Astrocyte of the hippocampus (primary cell): ENCODE measurements around the gene EXOSC7.
A peak's percentile ranks its signal among the peaks of the same experiment; 100 is the strongest.
"Not testable (repeated sequence)": the region's sequence is repeated elsewhere in the genome, so short reads cannot be mapped to it uniquely, and the experiment has no call there.

Experiments
- DNase-seq: peaks from one replicate; pipeline ENCODE4 v3.0.0; 2011; ENCODE audit warnings: low read depth, low spot score

Gene EXOSC7

GRCh38 chr3:44962621-44963393, 13.2 kb upstream of the EXOSC7 start:
- DNase-seq, result peak; percentile 24

DNA sequence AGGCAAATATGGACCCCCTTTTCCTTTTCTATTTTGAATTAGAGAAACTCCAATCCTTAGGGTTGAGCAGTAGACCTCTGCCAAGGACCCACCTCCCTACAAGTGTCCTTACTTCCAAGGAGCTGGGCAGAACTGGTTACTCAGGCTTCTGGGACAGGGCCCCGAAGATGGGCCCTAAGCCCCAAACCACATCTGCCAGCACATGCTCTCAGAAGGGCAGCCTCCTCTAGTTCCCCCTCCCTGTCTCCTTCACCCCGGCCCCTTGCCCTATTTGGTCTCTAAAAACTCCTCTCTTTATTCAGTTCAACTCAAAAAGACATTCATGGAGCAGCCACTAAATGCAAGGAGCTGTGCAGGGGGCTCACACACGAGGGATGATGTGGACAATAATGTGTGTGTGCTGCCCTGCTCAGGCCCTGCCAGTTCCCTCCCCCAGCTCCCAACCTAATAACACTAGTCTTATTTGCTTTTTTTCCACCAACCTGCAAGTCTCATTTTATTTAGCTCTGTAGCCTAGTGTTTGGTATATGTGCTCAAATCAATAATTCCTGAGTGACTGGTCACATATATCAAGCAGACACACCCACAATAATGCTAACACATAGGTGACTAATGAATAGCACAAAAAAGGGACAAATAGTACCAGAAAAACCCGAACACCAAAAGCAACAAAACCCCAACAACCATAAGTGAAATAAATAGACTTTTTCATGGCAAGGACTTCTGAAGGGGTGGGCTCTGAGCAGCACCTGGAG, 12.3 kb upstream of the EXOSC7 start:
- DNase-seq, result no peak

DNA sequence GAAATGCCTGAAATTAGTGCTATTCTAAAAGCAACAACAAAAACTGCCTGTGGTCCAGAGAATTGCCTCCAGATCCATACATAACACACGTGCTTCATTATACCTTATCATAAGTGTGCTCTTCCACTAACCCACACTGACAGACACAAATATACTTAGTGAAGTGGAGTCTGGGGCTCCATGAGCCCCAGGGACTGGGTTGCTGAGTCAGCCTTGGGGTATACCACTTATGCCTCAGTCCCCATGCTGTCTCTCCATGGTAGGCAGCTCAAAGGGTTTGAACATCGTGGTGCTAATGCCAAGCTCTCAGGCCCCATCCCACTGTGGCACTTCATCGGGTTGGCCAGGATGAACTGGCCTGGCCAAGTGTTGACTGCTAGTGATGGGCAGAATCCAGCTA, 10.9 kb upstream of the EXOSC7 start:
- DNase-seq, result no peak

DNA sequence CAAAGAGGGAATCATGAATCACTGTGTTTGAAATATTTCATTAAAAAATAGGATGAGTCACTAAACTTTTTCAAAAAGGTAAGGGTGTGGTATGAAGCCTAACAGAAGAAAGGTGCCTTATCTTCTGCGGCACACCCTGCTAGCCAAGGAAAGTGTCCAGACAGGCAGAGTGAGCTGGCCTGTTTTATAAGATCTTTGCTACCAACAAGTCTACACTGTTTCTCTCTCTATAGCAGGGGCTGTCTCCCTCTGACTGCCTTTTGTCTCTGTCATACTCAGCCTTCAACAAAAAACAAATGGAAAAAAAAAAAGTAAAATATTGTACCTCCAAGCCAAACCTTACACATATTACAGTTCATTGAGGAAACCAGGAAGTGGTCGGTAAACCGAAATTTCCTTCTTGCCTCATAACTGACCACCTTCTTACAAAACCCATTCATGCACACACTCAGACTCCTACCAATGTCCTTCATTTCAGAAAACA, 9.2 kb upstream of the EXOSC7 start:
- no peak for DNase-seq

DNA sequence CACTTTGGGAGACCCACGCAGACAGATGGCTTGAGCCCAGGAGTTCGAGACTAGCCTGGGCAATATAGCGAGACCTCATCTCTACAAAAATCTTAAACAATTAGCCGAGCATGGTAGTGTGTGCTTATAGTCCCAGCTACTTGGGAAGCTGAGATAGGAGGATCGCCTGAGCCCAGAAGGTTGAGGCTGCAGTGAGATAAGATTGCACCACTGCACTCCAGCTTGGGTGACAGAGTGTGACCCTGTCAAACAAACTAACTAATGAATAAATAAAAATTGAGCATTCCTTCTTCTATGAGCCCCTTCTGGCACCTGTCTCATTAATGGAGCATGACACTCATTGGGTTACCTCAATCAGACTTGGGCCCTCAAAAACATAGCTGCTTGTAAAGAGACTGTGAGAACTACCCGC, 7.6 kb upstream of the EXOSC7 start:
- no peak for DNase-seq

DNA sequence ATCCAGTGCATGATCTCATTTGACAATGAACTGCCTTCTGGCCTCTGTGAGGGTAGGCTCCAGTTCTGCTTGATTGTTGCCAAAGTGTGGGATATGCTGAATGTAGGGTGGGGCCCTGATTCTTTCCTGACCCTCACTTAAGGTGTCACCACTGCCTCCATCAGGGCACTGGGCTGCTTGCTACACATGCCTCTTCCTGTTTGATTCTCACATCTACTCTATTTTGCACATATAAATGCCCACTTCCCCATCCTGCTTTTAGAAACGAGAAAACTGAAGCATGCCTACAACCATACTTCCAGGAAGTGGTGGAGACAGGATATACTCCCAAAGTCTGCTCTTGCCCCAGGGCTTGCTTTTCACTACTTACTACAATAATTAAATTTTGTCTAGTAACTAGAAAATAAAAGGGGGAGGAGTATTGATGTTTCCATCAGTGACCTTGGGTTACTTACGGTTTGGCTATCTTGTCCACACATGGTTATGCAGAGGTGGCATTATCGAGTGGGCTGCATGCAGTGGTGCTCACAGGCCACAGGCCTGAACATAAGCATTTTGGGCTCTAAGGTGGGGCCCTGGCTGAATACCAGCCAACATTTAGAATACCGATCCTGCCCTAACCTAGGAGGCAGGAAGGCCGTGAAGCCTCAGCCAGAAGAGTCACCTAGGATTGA, 6.8 kb upstream of the EXOSC7 start:
- no peak for DNase-seq

DNA sequence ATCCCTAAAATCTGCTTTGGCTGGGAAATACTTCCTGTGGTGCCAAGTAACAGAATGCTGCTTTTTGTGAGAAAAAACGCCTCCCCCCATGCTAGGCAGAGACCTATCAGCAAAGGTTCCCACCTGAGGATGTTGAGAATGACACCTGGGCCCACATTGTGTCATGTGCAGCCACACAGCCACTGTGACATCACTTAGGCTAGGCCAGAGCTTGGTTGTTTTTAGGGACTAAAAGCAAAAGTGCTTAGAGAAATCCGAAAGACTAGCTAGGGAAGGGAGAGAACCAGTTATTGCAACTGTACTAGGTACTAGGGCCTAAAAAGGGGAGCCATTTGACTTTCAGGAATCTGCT, 6.2 kb upstream of the EXOSC7 start:
- no peak for DNase-seq

DNA sequence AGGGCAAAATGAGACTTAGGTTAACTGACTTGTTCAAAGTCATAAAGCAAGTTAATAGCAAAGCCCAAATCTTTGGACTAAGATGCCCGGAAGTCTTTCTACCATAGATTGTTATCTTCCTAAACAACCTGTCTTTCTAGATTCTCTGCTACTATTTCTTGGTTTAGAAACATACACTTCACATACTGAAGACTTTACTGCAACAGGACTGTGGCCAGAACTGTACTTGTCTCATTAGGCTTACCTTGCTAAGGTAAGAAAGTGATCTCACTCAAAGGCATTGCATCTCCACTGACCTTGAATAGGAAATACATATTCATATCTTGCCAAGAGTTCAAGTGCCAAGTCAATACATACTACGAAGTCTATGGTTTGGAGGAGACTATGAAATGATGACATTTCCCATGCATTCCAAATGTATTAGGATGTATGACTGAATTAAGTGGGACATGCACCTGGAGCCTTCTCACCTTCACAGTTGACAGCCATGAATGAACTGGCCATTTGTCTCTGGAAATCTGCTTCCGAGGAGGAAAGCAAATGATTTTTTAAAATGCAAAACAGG, 5.0 kb upstream of the EXOSC7 start:
- DNase-seq, result no peak

DNA sequence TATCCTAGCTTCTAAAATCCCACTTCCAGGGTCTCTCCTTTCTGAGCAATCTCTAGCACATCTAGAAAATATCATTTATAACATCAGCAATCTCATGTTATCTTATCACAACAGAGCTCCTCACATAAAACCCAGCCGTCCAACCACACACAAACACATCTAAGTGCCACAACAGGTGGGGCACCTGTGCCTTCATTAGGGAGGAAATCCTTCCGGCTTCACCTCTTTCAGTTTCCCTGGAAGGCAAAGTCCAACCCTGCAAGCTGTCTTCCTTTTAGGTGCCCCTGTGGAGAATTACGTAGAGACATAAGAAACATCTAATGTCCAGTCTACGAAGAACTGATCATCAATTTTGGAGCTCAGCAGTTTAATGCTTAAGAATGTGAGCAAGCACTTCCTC, 1.6 kb upstream of the EXOSC7 start:
- DNase-seq, result no peak

DNA sequence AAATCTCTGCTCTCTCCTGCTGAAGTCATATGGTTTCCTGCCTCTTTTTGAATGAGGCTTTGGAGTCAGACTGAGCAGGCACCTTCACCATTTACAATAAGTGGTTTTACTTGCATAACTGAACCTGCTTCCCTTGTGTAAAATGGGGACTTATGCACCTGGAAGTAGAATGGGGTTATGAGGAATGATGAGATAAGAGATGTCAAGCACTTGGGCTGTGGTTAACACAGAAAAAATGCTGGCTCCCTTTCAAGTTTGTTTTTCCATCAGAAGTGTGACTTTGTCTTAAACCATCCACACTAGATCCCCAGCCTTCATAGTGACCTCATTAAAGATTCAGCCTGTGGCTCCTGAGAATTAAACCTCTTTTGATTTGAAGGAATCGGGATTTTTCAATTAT, 5.2 kb downstream of the EXOSC7 start:
- peak; percentile 62 for DNase-seq

DNA sequence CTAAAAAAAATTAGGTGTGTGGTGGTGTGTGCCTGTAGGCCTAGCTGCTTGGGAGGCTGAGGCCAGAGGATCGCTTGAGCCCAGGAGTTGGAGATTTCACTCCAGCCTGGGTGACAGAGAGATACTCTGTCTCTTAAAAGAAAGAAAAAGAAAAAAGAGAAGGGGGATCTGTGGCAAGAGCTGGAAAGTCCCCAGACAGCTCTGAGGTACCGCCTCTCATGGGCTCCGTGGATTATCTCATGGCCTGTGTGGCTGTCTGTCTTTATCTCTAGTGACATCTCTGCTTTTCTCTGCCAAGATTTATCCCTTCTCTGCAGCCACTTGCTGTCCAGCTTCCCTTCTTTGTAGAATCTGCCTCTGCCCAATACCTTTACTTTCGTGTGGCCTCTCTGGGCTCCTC, 5.7 kb downstream of the EXOSC7 start:
- no peak for DNase-seq

DNA sequence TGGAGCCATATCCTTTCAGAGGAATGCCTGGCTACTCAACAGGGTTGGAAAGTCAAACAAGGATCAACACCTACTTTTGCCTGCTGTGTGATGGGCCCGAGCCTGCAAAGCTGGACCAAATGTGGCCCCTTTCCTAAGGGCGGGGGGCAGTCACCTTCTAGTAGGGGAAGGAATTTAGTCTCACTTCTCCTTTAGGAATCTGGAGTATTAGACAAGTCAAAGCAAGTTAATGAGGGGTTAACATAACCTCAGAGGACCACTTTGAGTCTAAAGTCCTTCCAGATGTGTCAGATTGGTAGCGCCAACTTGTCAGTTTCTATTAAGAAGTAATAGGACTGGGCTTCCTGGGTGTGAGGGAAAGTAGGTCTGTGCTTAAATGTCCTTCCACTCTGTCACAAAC, 6.8 kb downstream of the EXOSC7 start:
- DNase-seq, result no peak

GRCh38 chr3:44983484-44983941, 7.5 kb downstream of the EXOSC7 start:
- peak; percentile 29 for DNase-seq

GRCh38 chr3:44984335-44984734, 8.3 kb downstream of the EXOSC7 start:
- no peak for DNase-seq

- DNase-seq, result not testable (repeated sequence)
Measured at GRCh38 chr3:44986330-44986729, 10.3 kb downstream of the EXOSC7 start.

DNA sequence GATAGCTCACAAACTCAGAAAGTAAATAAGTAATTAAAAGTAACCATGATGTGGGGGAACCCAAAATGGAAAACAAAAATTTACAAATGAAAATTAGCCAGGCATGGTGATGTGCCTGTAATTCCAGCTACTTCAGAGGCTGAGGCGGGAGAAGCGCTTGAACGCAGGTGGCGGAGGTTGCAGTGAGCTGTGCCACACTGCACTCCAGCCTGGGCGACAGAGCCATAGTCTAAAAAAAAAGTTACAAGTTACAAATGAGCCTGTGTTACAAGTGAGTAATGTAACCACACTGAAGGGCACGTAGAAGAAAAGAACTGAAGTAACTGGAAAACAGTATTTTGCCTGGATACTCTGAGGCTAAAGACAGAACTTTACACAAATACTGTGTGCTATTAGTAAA, 11.3 kb downstream of the EXOSC7 start:
- peak; percentile 39 for DNase-seq

GRCh38 chr3:44988073-44988472, 12.0 kb downstream of the EXOSC7 start:
- DNase-seq, result no peak

GRCh38 chr3:44989141-44989540, 13.1 kb downstream of the EXOSC7 start:
- peak; percentile 58 for DNase-seq

GRCh38 chr3:44989636-44990373, 13.8 kb downstream of the EXOSC7 start:
- DNase-seq, result no peak

GRCh38 chr3:44991326-44991725, 15.3 kb downstream of the EXOSC7 start:
- no peak for DNase-seq
